ENCODE measurements around the gene SPOCK1.

SPOCK1 gene

GRCh38 chr5:136979131-136979530, 520.0 kb downstream of the SPOCK1 start:
- TF ChIP-seq, protein P1, sequence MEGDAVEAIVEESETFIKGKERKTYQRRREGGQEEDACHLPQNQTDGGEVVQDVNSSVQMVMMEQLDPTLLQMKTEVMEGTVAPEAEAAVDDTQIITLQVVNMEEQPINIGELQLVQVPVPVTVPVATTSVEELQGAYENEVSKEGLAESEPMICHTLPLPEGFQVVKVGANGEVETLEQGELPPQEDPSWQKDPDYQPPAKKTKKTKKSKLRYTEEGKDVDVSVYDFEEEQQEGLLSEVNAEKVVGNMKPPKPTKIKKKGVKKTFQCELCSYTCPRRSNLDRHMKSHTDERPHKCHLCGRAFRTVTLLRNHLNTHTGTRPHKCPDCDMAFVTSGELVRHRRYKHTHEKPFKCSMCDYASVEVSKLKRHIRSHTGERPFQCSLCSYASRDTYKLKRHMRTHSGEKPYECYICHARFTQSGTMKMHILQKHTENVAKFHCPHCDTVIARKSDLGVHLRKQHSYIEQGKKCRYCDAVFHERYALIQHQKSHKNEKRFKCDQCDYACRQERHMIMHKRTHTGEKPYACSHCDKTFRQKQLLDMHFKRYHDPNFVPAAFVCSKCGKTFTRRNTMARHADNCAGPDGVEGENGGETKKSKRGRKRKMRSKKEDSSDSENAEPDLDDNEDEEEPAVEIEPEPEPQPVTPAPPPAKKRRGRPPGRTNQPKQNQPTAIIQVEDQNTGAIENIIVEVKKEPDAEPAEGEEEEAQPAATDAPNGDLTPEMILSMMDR (IDR thresholded peaks at IDR 0.05) = no peak

DNA sequence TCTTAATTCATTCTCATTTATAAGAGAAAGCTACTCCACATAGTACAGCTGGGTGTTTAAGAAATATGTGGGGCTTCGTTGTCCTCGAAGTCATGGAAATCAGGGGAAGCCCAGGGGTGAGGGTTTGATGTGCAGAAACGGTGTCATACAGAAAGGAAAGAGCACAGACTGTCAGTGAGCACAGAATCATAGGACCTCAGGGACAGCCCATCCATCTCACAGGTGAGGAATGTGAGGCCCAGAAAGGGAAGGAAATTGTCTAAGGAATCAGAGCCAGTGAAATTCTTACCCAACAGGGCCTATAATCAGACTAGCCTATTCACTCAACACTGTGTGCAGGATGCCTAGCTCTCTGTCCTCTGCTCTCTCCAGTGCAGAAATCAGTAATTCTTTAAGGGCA, 535.6 kb downstream of the SPOCK1 start:
- TF ChIP-seq, protein P1 (IDR thresholded peaks at IDR 0.05) = no peak

DNA sequence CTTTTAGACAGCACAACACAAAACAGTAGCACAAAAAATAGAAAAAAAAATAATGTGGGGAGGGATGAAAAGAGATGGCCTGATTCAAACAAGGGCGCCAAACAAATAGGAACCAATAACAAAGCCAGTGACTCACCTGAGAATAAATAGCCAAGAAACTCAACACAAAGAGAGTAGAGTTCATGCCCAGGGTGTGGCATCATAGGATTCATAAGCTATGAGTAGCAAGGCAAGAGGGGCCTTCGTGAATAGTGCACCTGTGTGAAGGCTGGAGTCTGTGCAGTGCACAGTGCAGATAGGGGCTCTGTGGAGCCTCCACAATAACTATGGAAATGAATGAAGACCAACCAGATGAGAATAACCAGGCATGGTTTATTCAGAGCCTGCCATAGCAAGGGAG, 541.7 kb downstream of the SPOCK1 start:
- TF ChIP-seq, protein P1 (IDR thresholded peaks at IDR 0.05) = no peak

DNA sequence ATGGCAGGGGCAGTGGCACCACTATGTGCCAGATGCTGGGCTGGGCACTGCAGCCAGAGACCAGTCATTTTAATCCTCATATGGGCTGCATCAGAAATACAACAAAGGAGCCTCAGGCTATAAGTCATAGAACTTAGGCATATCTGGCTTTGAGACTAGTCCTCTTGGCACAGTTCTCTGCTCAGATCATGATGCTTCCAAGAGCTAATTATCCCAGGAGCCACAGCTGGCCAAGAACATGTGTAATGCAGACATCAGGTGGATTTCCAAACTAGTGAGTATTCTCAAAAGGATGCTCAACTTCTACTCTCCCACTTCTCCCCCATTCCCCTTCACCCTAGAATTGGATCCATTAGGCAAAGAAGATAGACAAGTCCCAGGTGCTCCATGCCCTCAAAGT, 571.6 kb downstream of the SPOCK1 start:
- TF ChIP-seq, protein P1 (IDR thresholded peaks at IDR 0.05) = no peak

DNA sequence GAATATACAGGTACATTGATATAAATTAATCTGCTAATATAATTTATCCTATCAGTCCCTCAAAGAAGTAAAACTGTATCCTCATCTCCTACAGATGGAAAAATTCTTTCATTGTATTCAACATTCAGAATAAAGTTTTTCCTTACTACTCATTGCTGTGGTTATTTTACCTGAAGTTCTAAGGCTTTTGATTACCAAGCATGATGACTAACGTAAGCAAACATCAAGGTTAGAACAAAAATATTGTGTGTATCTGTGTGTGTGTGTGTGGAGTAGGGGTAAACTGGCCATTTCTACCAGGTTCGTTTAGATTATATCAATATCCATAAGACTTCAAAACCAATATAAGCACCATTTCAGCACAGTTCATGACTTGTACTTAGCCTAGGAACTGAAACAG, 573.1 kb downstream of the SPOCK1 start:
- TF ChIP-seq, protein P1 (IDR thresholded peaks at IDR 0.05) = no peak
